CD4-positive, alpha-beta T cell treated with Interleukin-10 for 1 hour (primary cell): ENCODE data around the gene BNIP1.

Experiments
- DNase-seq: peaks from one replicate; pipeline ENCODE4 v3.0.0-alpha.2; 2020

The BNIP1 gene

DNA sequence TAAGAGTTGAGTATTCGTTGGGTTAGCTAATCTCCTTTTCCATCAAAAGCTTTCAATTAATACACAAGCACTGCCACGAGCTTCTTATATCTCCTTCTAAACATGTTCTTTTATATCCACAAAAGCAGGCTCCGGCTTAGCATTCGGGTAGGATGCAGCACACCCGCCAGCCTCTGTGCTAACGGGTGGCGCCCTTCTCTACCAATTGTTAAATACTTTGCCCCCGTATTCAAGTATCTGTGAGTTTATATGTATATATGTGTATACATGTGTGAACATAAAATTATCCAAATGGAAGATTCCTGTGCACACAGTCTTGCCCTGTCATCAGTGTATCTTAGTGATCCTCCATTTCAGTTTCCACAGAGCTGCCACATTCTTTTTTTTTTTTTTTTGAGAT, 27.8 kb downstream of the BNIP1 start:
- DNase-seq, result no peak

DNA sequence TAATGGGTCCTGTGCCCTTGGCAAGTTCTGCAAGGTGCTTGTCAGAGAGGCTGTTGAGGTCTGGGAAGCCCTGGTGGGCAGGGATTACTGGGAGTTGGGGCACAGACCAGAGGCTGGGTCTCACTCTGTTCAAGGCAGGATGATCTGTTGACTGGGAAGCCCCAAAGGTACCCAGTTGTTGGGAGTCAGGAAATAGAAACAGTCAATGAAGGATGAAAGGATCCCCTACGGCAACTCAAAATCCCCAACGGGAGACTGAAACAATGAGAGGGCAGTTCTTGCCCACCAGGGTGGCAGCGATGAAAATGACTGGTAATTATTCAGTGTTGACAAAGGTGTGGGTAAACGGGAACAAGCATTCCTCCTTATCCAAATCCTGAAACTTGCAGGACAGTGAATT, 31.2 kb downstream of the BNIP1 start:
- DNase-seq, result no peak

- DNase-seq, result no peak
Observed at GRCh38 chr5:173178369-173178910, 34.1 kb downstream of the BNIP1 start.

GRCh38 chr5:173180331-173180730, 36.0 kb downstream of the BNIP1 start:
- no peak for DNase-seq

- DNase-seq, result no peak
Observed at GRCh38 chr5:173187054-173187743, 42.9 kb downstream of the BNIP1 start.

GRCh38 chr5:173188280-173188679, 43.9 kb downstream of the BNIP1 start:
- no peak for DNase-seq

- DNase-seq, result no peak
Observed at GRCh38 chr5:173191015-173191414, 46.7 kb downstream of the BNIP1 start.

DNA sequence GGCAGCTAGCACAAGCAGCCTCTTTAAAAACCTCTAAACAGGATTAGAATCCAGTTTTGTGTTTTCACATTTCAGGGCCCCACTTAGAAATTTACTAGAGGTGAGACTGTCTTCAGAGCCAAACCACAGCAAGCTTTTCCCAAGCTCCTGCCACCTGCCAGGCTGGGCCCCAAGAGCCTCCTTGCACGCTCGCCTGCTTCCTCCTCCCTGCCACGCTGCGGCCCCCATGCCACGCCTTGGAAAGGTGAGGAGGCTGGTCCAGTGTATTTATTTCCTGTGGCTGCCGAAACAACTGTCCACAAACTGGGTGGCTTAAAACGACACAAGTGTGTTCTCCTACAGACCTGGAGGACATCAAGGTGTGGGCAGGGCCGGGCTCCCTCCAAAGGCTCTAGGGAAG, 47.2 kb downstream of the BNIP1 start:
- no peak for DNase-seq

GRCh38 chr5:173192561-173192960, 48.2 kb downstream of the BNIP1 start:
- DNase-seq, result no peak

GRCh38 chr5:173196133-173196952, 52.0 kb downstream of the BNIP1 start:
- DNase-seq, result no peak

DNA sequence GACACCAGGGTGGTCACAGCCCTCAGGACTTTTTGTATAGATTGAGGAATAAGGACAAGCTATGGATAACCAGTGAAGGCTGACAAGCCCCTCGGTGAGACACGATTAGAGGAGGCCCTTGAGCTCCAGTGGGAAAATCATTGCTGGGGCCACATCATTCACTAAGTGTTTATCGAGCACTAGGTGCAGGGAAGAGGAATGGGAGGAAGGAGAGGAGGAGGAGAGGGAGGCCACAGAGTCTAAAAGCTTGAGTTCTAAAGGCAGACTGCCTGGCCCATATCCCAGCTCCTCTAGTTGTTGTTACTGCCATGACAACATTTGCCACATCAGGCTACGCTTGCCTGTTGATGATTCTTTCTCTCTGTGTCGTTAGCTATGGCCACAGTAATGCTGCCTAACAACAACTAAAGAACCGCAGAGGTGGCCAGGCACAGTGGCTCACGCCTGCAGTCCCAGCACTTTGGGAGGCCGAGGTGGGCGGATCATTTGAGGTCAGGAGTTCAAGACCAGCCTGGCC, 53.1 kb downstream of the BNIP1 start:
- no peak for DNase-seq

DNA sequence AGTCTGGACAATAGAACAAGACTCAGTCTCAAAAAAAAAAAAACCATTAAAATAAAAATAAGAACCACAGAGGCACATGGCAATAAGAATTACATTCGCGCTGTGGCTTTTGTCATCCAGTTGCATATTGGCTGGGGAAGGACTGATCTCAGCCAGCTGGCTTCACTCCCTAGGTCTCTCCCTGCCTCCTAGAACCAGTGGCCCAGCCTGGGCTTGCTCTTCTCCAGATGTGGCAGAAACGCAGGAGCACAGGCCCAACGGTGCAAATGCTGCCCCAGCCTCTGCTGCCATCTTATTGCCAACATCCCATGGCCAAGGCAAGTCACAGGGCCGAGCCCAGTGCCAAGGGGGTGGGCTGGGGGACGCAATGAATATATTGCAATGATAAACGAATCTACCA, 53.7 kb downstream of the BNIP1 start:
- DNase-seq, result no peak

GRCh38 chr5:173200356-173200755, 56.0 kb downstream of the BNIP1 start:
- DNase-seq, result no peak

GRCh38 chr5:173201636-173202265, 57.4 kb downstream of the BNIP1 start:
- no peak for DNase-seq

GRCh38 chr5:173202266-173202875, 58.0 kb downstream of the BNIP1 start:
- no peak for DNase-seq

GRCh38 chr5:173204185-173204979, 60.1 kb downstream of the BNIP1 start:
- DNase-seq, result peak; percentile 51

DNA sequence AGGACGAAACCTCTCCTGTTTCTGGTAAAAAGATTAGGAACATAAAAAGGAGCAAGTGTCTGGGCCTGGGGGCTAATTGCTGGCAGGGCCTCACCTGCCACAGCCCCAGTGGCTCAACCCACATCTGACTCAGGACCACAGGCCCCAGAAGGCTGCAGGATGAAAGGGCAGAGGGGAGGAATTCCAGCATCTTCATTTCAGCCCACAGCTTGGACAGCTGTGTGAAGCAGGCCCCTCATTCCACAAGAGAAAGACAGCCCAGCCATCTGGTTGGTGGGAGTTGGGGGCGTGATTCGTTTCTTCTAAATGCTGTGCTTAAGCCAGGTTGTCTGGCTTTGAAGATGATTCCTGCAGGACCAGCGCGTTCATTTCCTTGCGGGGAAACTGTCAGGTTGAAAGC, 61.6 kb downstream of the BNIP1 start:
- no peak for DNase-seq

GRCh38 chr5:173208296-173208695, 64.0 kb downstream of the BNIP1 start:
- DNase-seq, result no peak

DNA sequence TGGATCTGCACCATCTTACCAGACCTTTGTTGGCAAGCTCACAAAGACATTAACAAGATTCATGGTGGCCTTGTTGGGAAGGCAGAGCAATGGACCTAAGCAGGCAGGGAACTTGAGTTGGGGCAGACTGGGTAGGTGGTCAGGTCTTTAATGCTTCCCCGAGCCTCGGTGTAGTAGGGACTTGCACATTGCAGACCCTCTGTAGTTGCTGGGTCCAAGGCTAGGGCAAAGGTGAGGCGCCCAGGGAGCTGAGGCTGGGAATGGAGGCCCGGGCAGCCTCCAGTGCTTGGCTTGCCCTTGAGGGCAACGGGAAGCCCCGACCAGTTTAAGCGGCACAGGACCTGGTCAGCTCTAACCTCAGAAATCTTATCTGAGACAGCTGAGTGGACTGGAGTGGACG, 66.5 kb downstream of the BNIP1 start:
- no peak for DNase-seq

DNA sequence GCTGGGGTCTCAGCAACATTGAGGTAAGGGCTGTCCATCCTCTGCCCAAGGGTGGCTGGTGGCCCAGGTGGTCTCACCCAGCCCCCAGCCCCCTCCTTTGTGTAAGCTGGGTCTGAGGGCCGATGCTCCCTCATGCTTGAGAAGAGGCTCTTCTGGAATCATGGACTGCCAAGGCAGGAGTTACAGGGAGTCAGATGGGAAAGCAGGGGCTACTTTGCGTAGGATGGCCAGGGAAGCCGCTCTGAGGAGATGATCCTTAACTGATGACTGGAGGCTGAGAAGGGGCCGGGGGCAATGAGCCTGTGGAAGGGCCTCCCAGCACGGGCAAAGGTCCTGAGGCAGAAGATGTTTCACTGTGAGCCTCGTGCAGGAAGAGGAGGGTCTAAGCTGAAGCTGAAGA, 67.0 kb downstream of the BNIP1 start:
- DNase-seq, result no peak

- DNase-seq, result no peak
Observed at GRCh38 chr5:173213236-173213933, 69.1 kb downstream of the BNIP1 start.
